ENCODE results near the gene SH2D1B. TPM values are rescaled to one million over a fixed set of nuclear protein-coding genes. Genes with fewer than 3 reads are reported as not detected.

SH2D1B gene
- total and polyA plus RNA-seq, 10 of the 15 experiments (the other 5 are each of a cell fraction or from before 2014, with no cell fraction given) = 0.18 TPM; not detected in 9

GRCh38 chr1:162366149-162366548 is 45.8 kb downstream of the SH2D1B start (continued):
- TF ChIP-seq REST (IDR thresholded peaks at IDR 0.05; ENCODE audit: low read depth, low read length) (no peak), E4F1 (IDR thresholded peaks at IDR 0.05; ENCODE audit: borderline replicate concordance, partially characterized antibody) (no peak), RFX5 (IDR thresholded peaks at IDR 0.05; ENCODE audit: low read depth, low read length) (no peak)

GRCh38 chr1:162365284-162366020 is 46.5 kb downstream of the SH2D1B start:
- H3K79me2 ChIP-seq (ENCODE audit: control insufficient read depth, insufficient read depth, low read length) = no peaks in the 10 kb centered on the region
- no peaks in the 10 kb centered on the region for H3K36me3 ChIP-seq (ENCODE audit: control insufficient read depth in 2 of 2, insufficient read depth in 2 of 2, low read length in 1 of 2)
- TF ChIP-seq KDM1A (IDR thresholded peaks at IDR 0.05; ENCODE audit: borderline replicate concordance) (no peak), GABPA (IDR thresholded peaks at IDR 0.05; ENCODE audit: low read depth) (no peak), RAD51 (IDR thresholded peaks at IDR 0.05) (no peak), SIN3A (IDR thresholded peaks at IDR 0.05; ENCODE audit: low read depth, low read length) (no peak), ZNF592 (IDR thresholded peaks at IDR 0.05) (no peak)
- no peak overlapping the region for H3K27ac ChIP-seq (ENCODE audit: control insufficient read depth, insufficient read depth)
- H3K9me3 ChIP-seq (replicated peaks; ENCODE audit: control insufficient read depth, insufficient read depth, low read length) = no peaks in the 10 kb centered on the region
- H2AFZ ChIP-seq (ENCODE audit: control insufficient read depth, low read depth, low read length) = no peak overlapping the region
- ChIA-PET CTCF (interaction anchor here (0.5 to 8.0 kb wide), 6 partner anchors 8 to 488 kb away, joined by 3 to 104 read pairs (median 4); partner anchors contain the start of gene SPATA46), RAD21 (ENCODE audit: unreplicated experiment) (interaction anchor here (1.9 kb wide), 1 partner anchor 8 kb away, joined by 5 read pairs; no protein-coding TSS in a partner anchor), SMC1A (ENCODE audit: uncharacterized antibody, unreplicated experiment) (interaction anchor here (0.6 to 1.4 kb wide), 3 partner anchors 11 to 26 kb away, joined by 3 read pairs; partner anchors contain the start of gene SPATA46), POLR2A (no interaction called here)
- H3K27me3 ChIP-seq (replicated peaks in 1 of 2; ENCODE audit: control insufficient read depth in 2 of 2, insufficient read depth in 2 of 2, low read length in 1 of 2) = no peaks in the 10 kb centered on the region
- no peak overlapping the region for H3K9ac ChIP-seq (ENCODE audit: control insufficient read depth, insufficient read depth, low read length)
- peaks cover 10% of the 10 kb centered on the region for H3K4me1 ChIP-seq (ENCODE audit: control insufficient read depth, insufficient read depth, low read length)
- in situ Hi-C loops (cut with MboI) (no loop called here), intact Hi-C loops (cut with micrococcal nuclease; ENCODE audit: unreplicated experiment) (no loop called here)
- no peak for ATAC-seq
- 61% methylated on average over 10 of the region's 10 CpGs for WGBS (ENCODE audit: insufficient coverage, insufficient replicate concordance, low lambda C conversion rate, missing lambda C conversion rate)
- no TSS peak for BruUV-seq (replicated peaks)
- FAIRE-seq = no peak
- no peaks in the 10 kb centered on the region for H4K20me1 ChIP-seq (ENCODE audit: control insufficient read depth, insufficient read depth)
- H3K4me3 ChIP-seq = no peak overlapping the region
- DNase-seq (ENCODE audit: low read depth, low spot score) = no peak
- H3K4me2 ChIP-seq (ENCODE audit: control insufficient read depth, insufficient read depth) = no peak overlapping the region
